ENCODE results near the gene IRAG1.

The IRAG1 gene

GRCh38 chr11:10708131-10708530 is 14.6 kb upstream of the IRAG1 start:
- no peak for TF ChIP-seq CTCF (IDR thresholded peaks at IDR 0.05; ENCODE audit: control insufficient read depth, extremely low read depth, insufficient read depth)
- no peak for DNase-seq (ENCODE audit: low read depth)
- H3K4me3 ChIP-seq (ENCODE audit: low read depth, low read length) = no peak overlapping the region

GRCh38 chr11:10701982-10702381 is 8.4 kb upstream of the IRAG1 start:
- TF ChIP-seq CTCF (IDR thresholded peaks at IDR 0.05; ENCODE audit: control insufficient read depth, extremely low read depth, insufficient read depth) = no peak

DNA sequence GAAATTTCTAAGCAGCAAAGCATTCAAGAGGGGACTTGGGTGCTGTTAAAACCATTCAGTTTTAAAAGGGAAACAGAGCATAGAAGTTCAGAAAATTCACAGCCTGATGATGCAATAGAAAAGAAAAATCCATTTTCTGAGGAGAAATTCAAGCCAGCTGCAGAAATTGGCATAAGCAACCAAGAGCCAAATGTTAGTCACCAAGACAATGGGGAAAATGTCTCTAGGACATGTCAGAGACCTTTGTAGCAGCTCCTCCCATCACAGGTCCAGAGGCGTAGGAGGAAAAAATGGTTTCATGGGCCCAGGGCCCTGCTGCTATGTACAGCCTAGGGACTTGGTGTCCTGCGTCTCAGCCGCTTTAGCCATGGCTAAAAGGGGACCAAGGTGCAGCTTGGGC is 5.5 kb upstream of the IRAG1 start:
- no peak overlapping the region for H3K4me3 ChIP-seq (ENCODE audit: low read depth, low read length)
- no peak for DNase-seq (ENCODE audit: low read depth)
- TF ChIP-seq CTCF (IDR thresholded peaks at IDR 0.05; ENCODE audit: control insufficient read depth, extremely low read depth, insufficient read depth) = no peak

More at GRCh38 chr11:10701982-10702381, 8.4 kb upstream of the IRAG1 start:
- no peak for DNase-seq (ENCODE audit: low read depth)
- H3K4me3 ChIP-seq (ENCODE audit: low read depth, low read length) = no peak overlapping the region

- TF ChIP-seq CTCF (IDR thresholded peaks at IDR 0.05; ENCODE audit: control insufficient read depth, extremely low read depth, insufficient read depth) = no peak
- H3K4me3 ChIP-seq (ENCODE audit: low read depth, low read length) = no peak overlapping the region
- DNase-seq (ENCODE audit: low read depth) = no peak
These were observed 3.7 kb upstream of the IRAG1 start for GRCh38 chr11:10697323-10697620.

DNA sequence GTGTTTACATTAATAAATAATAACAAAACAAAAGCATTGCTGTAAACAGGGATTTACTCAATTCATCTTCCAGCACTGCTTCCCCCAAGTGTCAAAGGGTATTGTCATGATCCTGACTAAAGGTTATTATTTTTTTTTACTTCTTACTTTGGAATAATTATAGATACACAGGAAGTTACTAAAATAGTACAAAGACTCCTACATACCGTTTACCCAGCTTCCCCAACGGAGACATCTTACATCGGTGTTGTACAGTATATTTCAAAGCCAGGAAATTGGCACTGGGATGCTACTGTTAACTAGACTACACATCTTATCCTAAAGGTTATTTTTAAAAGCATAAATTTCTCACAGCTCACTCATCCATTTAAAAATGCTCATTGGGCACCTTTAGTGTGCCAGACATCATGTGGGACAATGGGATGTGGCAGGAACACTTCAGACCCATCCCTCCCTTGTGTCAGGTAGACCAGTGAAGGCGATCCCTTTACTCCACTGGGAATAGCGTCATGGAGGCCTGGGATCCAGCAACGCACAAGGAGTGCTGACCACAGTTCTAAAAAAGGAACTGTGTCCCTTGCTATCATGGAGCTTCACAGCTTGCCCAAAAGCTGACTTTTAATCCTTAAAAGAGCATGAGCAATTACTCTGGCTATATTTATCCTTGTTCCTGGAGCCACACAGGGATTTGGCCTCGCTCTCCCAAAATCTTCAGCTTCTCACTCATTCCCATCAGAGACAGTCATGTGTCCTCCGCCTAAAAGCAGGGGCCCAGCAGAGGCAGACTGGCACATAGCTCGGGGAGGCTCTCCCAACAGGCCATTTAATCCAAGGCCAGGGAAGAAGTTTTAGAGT is 3.1 kb upstream of the IRAG1 start:
- no peak for TF ChIP-seq CTCF (IDR thresholded peaks at IDR 0.05; ENCODE audit: control insufficient read depth, extremely low read depth, insufficient read depth)
- no peak for DNase-seq (ENCODE audit: low read depth)
- H3K4me3 ChIP-seq (ENCODE audit: low read depth, low read length) = no peak overlapping the region

GRCh38 chr11:10695833-10696232 is 2.3 kb upstream of the IRAG1 start:
- no peak overlapping the region for H3K4me3 ChIP-seq (ENCODE audit: low read depth, low read length)
- no peak for DNase-seq (ENCODE audit: low read depth)
- no peak for TF ChIP-seq CTCF (IDR thresholded peaks at IDR 0.05; ENCODE audit: control insufficient read depth, extremely low read depth, insufficient read depth)
